C4-2B (cell line): Measurements from ENCODE around the gene NLRP1.
"Not testable (repeated sequence)": the region's sequence is repeated elsewhere in the genome, so short reads cannot be mapped to it uniquely, and the experiment has no call there.

Source experiments
- H3K27ac ChIP-seq: fragments of 450-650 bp; 2 replicates; pipeline ENCODE4 v1.5.1; 2017
- ZFX ChIP-seq: fragments of 450-650 bp; IDR thresholded peaks from 2 replicates; pipeline ENCODE4 v1.6.1; 2017
- TF ChIP-seq, protein P1 (sequence below): fragments of 450-650 bp; conservative IDR thresholded peaks from 2 replicates; pipeline ENCODE4 v1.5.1; 2017; ENCODE audit warnings: mild to moderate bottlenecking

NLRP1 gene

DNA sequence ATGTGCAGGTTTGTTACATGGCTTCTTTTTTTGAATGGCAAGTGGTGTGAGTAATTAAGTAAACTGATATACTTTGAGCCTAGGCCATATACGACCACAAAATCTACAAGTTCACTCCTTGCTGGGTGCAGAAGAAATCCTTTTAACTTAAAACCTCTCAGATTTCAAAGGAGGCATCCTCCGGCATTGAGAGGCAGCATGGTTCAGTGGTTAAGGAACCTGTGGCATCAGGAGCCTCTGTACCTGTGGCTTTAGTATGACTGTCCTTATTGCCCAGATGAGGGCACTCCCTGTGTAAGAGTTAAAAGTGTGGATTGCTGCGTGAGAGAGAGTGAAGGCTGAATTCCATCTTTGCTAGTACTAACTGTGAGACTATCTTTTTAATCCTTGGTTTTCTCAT, 3.3 kb downstream of the NLRP1 start:
- no peak for TF ChIP-seq ZFX
- TF ChIP-seq, protein P1, sequence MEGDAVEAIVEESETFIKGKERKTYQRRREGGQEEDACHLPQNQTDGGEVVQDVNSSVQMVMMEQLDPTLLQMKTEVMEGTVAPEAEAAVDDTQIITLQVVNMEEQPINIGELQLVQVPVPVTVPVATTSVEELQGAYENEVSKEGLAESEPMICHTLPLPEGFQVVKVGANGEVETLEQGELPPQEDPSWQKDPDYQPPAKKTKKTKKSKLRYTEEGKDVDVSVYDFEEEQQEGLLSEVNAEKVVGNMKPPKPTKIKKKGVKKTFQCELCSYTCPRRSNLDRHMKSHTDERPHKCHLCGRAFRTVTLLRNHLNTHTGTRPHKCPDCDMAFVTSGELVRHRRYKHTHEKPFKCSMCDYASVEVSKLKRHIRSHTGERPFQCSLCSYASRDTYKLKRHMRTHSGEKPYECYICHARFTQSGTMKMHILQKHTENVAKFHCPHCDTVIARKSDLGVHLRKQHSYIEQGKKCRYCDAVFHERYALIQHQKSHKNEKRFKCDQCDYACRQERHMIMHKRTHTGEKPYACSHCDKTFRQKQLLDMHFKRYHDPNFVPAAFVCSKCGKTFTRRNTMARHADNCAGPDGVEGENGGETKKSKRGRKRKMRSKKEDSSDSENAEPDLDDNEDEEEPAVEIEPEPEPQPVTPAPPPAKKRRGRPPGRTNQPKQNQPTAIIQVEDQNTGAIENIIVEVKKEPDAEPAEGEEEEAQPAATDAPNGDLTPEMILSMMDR = no peak
- no peak overlapping the region for H3K27ac ChIP-seq

DNA sequence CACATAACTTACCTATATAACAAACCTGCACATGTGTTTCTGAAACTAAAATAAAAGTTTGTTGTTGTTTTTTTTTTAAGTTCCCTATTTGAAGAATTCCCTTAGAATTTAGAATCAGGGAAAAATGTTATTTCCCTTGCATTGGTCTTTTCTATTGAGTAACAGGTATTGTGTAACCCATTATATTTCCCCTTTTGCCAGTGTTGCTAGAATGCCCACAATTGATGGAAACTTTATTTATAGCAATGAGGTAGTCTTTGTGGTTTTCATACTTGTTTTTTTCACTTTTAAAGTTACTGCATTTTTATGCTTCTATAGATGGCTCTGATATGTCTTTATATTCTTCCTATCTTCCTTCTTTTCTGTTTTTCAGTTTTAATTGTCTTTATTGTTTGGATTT, 3.9 kb downstream of the NLRP1 start:
- TF ChIP-seq, protein P1 = no peak
- TF ChIP-seq ZFX = no peak
- no peak overlapping the region for H3K27ac ChIP-seq

DNA sequence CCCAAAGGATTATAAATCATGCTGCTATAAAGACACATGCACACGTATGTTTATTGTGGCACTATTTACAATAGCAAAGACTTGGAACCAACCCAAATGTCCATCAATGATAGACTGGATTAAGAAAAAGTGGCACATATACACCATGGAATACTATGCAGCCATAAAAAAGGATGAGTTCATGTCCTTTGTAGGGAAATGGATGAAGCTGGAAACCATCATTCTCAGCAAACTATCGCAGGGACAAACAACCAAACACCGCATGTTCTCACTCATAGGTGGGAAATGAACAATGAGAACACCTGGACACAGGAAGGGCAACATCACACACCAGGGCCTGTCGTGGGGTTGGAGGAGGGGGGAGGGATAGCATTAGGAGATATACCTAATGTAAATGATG, 5.5 kb downstream of the NLRP1 start:
- H3K27ac ChIP-seq = not testable (repeated sequence)

DNA sequence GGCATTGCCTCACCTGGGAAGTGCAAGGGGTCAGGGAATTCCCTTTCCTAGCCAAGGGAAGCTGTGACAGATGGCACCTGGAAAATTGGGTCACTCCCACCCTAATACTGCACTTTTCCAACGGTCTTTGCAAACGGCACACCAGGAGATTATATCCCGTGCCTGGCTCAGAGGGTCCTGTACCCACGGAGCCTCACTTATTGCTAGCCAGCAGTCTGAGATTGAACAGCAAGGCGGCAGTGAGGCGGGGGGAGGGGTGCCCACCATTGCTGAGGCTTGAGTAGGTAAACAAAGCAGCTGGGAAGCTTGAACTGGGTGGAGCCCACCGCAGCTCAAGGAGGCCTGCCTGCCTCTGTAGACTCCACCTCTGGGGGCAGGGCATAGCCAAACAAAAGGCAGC, 11.3 kb downstream of the NLRP1 start:
- H3K27ac ChIP-seq = not testable (repeated sequence)

DNA sequence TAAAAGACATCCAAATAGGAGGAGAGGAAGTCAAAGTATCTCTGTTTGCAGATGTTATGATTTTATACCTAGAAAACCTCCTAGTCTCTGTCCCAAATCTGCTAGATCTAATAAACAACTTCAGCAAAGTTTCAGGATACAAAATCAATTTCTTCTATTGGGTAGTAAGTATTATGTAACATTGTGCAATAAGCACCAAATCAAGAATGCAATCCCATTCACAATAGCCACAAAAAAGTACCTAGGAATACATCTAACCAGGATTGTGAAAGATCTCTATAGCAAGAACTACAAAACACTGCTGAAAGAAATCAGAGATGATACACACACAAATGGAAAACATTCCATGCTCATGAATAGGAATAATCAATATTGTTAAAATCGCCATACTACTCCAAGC, 13.0 kb downstream of the NLRP1 start:
- no peak for TF ChIP-seq ZFX
- TF ChIP-seq, protein P1 = no peak
- no peak overlapping the region for H3K27ac ChIP-seq

DNA sequence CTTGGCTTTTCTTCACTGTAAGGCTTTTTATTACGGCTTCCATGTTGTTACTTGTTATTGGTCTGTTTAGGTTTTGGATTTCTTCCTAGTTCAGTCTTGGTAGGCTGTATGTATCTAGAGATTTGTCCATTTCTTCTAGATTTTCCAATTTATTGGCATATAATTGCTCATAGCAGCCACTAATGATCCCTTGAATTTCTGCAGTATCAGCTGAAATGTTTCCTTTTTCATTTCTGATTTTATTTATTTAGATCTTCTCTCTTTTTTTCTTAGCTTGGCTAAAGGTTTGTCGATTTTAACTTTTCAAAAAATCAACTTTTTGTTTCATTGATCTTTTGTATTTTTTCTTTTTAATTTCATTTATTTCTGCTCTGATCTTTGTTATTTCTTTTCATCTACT, 18.5 kb downstream of the NLRP1 start:
- TF ChIP-seq, protein P1 = no peak
- TF ChIP-seq ZFX = no peak
- no peak overlapping the region for H3K27ac ChIP-seq

DNA sequence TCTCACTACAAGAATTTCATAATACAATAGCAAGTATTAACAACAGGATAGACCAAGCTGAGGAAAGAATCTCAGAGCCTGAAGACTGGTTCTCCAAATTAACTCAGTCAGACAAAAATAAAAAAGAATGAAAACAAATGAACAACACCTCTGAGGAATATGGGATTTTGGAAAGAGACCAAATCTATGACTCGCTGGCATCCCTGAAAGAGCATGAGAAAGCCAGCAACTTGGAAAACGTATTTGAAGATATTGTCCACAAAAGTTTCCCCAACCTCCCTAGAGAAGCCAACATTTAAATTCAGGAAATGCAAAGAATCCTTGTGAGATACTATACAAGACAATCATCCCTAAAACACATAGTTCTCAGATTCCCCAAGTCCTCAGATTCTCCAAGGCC, 20.9 kb downstream of the NLRP1 start:
- TF ChIP-seq, protein P1 = no peak
- TF ChIP-seq ZFX = no peak
- H3K27ac ChIP-seq = no peak overlapping the region

DNA sequence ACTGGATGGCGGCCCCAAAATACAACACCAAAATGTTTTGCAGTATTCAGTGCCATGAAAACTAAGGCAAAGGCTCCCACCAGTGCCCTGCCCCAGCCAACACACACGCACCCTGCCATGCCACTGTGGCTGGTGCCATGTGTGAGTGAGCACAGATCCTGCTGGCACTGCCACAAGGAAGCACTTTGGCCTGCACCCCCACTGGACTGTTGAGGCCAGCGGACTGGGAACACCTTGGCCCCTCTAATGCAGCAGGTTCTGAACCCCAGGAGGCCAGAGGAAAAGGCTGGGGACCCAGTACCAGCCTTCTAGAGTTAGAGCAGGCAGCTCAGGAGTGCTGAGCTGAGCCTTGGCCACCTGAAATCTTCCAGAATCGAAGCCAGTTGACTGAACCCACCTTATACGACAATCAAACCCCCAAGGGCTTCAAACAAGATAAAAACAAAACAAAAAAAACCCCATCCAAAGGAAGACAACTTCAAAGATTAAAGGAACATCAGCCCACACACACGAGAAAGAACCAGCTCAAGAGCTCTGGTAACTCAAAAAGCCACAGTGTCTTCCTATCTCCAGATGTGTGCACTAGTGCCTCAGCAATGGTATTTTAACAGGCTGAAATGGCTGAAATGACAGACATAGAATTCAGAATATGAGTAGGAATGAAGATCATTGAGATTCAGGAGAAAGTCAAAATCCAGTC, 21.5 kb downstream of the NLRP1 start:
- TF ChIP-seq, protein P1 = no peak
- no peak for TF ChIP-seq ZFX
- no peak overlapping the region for H3K27ac ChIP-seq
